ENCODE results near the gene NSUN4.

GRCh38 chr1:46399307-46399706 lies 58.7 kb downstream of the NSUN4 start:
- TF ChIP-seq POLR2AphosphoS5 (IDR thresholded peaks at IDR 0.05; ENCODE audit: low read depth, low read length) (no peak), POLR2A (IDR thresholded peaks at IDR 0.05; ENCODE audit: low read depth, low read length) (no peak), SPI1 (IDR thresholded peaks at IDR 0.05; ENCODE audit: low read depth, low read length) (no peak), TAF1 (IDR thresholded peaks at IDR 0.05; ENCODE audit: low read depth, low read length) (no peak), PAX5 (IDR thresholded peaks at IDR 0.05; ENCODE audit: insufficient read depth, low read length, severe bottlenecking) (no peak)

Measured in GM12891 (cell line).